Trophoblast cell (in vitro differentiated cells and primary cell): Measurements from ENCODE around the gene EPS8L1.
A peak's percentile ranks its signal among the peaks of the same experiment; 100 is the strongest.

Source experiments
- DNase-seq, 2 donors: peaks; one replicate each; pipeline ENCODE4 v3.0.0-alpha.2; 2016
- H2AFZ ChIP-seq: 2 replicates; pipeline ENCODE4 v1.6.1; 2013; ENCODE audit warnings: low read length, moderate library complexity, mild to moderate bottlenecking; ENCODE audit not compliant: insufficient read depth, poor library complexity
- H2AK5ac ChIP-seq: 2 replicates; pipeline ENCODE4 v1.6.1; 2013; ENCODE audit warnings: mild to moderate bottlenecking, low read length
- H2BK120ac ChIP-seq: 2 replicates; pipeline ENCODE4 v1.6.1; 2013; ENCODE audit warnings: low read length, mild to moderate bottlenecking, moderate library complexity; ENCODE audit not compliant: insufficient read depth, poor library complexity
- H2BK12ac ChIP-seq: 2 replicates; pipeline ENCODE4 v1.6.1; 2013; ENCODE audit warnings: mild to moderate bottlenecking, low read length, moderate library complexity
- H2BK5ac ChIP-seq: 2 replicates; pipeline ENCODE4 v1.6.1; 2013; ENCODE audit warnings: low read length, low read depth, moderate library complexity, mild to moderate bottlenecking; ENCODE audit not compliant: poor library complexity
- H3K14ac ChIP-seq: 2 replicates; pipeline ENCODE4 v1.6.1; 2013; ENCODE audit warnings: mild to moderate bottlenecking, low read length
- H3K18ac ChIP-seq: 2 replicates; pipeline ENCODE4 v1.6.1; 2013; ENCODE audit warnings: mild to moderate bottlenecking, low read length
- H3K23ac ChIP-seq: 2 replicates; pipeline ENCODE4 v1.6.1; 2013; ENCODE audit warnings: low read length
- H3K27ac ChIP-seq: 2 replicates; pipeline ENCODE4 v1.5.1; 2013; ENCODE audit warnings: low read depth, mild to moderate bottlenecking, inconsistent platforms, low read length, moderate library complexity
- H3K27me3 ChIP-seq: 2 replicates; pipeline ENCODE4 v1.6.1; 2013; ENCODE audit warnings: inconsistent platforms, mild to moderate bottlenecking, low read length, moderate library complexity; ENCODE audit not compliant: insufficient read depth
- H3K36me3 ChIP-seq, 2 experiments: 1 replicate in 1 of 2; 2 replicates in 1 of 2; pipeline ENCODE4 v1.6.1; 2013; ENCODE audit warnings: low read length in 2 of 2, mild to moderate bottlenecking in 2 of 2, moderate library complexity in 1 of 2; ENCODE audit not compliant: insufficient read depth in 2 of 2, control insufficient read depth in 1 of 2
- H3K4ac ChIP-seq: 2 replicates; pipeline ENCODE4 v1.6.1; 2013; ENCODE audit warnings: low read depth, mild to moderate bottlenecking, low read length, moderate library complexity
- H3K4me1 ChIP-seq, 2 experiments: 1 replicate in 1 of 2; 2 replicates in 1 of 2; pipeline ENCODE4 v1.6.1; 2013; ENCODE audit warnings: low read length in 2 of 2, mild to moderate bottlenecking in 2 of 2, moderate library complexity in 1 of 2; ENCODE audit not compliant: insufficient read depth in 2 of 2, control insufficient read depth in 1 of 2
- H3K4me2 ChIP-seq: 2 replicates; pipeline ENCODE4 v1.6.1; 2013; ENCODE audit warnings: inconsistent platforms, mild to moderate bottlenecking, low read length, moderate library complexity
- H3K4me3 ChIP-seq: 2 replicates; pipeline ENCODE4 v1.5.1; 2013; ENCODE audit warnings: mild to moderate bottlenecking, low read depth, low read length, inconsistent platforms
- H3K79me1 ChIP-seq: one replicate; pipeline ENCODE4 v1.6.1; 2013; ENCODE audit warnings: low read length
- H3K79me2 ChIP-seq: 2 replicates; pipeline ENCODE4 v1.6.1; 2013; ENCODE audit warnings: low read length, mild to moderate bottlenecking; ENCODE audit not compliant: control insufficient read depth, insufficient read depth, poor library complexity
- H3K9ac ChIP-seq: 2 replicates; pipeline ENCODE4 v1.6.1; 2013; ENCODE audit warnings: mild to moderate bottlenecking, low read length
- H3K9me3 ChIP-seq: 2 replicates; pipeline ENCODE4 v1.6.1; 2013; ENCODE audit warnings: low read depth, mild to moderate bottlenecking, control low read depth, inconsistent platforms, low read length; ENCODE audit not compliant: insufficient read depth
- H4K12ac ChIP-seq: 2 replicates; pipeline ENCODE4 v1.6.1; 2013; ENCODE audit warnings: low read depth, mild to moderate bottlenecking, low read length, moderate library complexity
- H4K8ac ChIP-seq: 2 replicates; pipeline ENCODE4 v1.6.1; 2013; ENCODE audit warnings: low read depth, mild to moderate bottlenecking, low read length, moderate library complexity
- H4K91ac ChIP-seq: one replicate; pipeline ENCODE4 v1.6.1; 2013; ENCODE audit warnings: low read depth, mild to moderate bottlenecking, low read length, moderate library complexity
- WGBS: extraction: QIAGEN DNeasy Blood & Tissue Kit; methylation state at CpG from one replicate; pipeline ENCODE4 v1.1.7; 2013; ENCODE audit warnings: missing lambda C conversion rate; ENCODE audit not compliant: insufficient read length, insufficient coverage; ENCODE audit errors: extremely low coverage; 5-methylcytosine and 5-hydroxymethylcytosine counted together

The EPS8L1 gene

DNA sequence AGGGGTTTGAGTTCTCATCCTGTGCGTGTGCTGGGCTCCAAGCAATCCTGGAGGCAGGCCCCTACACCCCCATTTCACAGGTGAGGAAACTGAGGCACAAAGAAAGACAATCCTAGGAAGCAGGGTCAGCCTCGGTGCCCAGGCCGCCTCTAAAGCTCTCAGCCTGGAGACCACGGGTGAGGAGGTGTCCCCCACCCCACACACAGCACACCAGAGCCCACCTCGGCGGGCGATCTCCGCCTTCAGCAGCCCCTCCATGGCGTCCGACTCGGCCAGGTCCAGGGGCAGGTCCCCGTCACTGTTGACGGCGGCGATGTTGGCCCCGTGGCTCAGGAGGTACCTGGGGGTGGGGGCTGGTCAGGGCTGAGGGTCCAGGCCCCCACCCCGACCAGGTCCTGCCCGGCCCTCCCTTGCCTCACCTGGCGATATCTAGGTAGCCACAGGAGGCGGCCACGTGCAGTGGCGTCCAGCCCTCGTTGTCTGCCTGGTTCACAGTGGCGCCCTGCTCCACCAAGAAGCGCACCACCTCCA lies 36.6 kb downstream of the EPS8L1 start:
- Histone ChIP-seq H2BK12ac (no peak overlapping the region), H3K79me1 (peaks cover 5% of the 10 kb centered on the region), H2BK5ac (no peak overlapping the region), H2BK120ac (no peak overlapping the region), H3K23ac (no peak overlapping the region), H3K4me2 (no peak overlapping the region), H2AFZ (no peak overlapping the region), H2AK5ac (no peak overlapping the region), H3K9me3 (peaks cover 2% of the 10 kb centered on the region), H3K79me2 (peaks cover 19% of the 10 kb centered on the region), H3K14ac (no peak overlapping the region), H3K4ac (peak overlapping the region; percentile 8), H4K8ac (no peak overlapping the region), H3K18ac (no peak overlapping the region), H3K27ac (no peak overlapping the region), H3K36me3 (peaks cover 30 to 32% of the 10 kb centered on the region in 2 experiments), H3K4me1 (peaks cover 19 to 26% of the 10 kb centered on the region in 2 experiments), H3K4me3 (no peak overlapping the region), H4K12ac (no peak overlapping the region), H4K91ac (no peak overlapping the region), H3K27me3 (no peaks in the 10 kb centered on the region), H3K9ac (no peak overlapping the region)
- WGBS, result no CpG with 5 or more reads among the region's 25 CpGs
- DNase-seq, result no peak

GRCh38 chr19:55112777-55113569 lies 37.3 kb downstream of the EPS8L1 start:
- Histone ChIP-seq H3K36me3 (peaks cover 30 to 32% of the 10 kb centered on the region in 2 experiments), H2AFZ (no peak overlapping the region), H2AK5ac (no peak overlapping the region), H4K8ac (no peak overlapping the region), H2BK120ac (no peak overlapping the region), H3K4me2 (no peak overlapping the region), H3K79me1 (peaks cover 8% of the 10 kb centered on the region), H4K91ac (no peak overlapping the region), H3K27ac (no peak overlapping the region), H3K4ac (peak overlapping the region; percentile 25), H3K9ac (no peak overlapping the region), H3K9me3 (peaks cover 2% of the 10 kb centered on the region), H3K4me3 (no peak overlapping the region), H3K23ac (no peak overlapping the region), H2BK12ac (no peak overlapping the region), H4K12ac (no peak overlapping the region), H3K27me3 (no peaks in the 10 kb centered on the region), H3K18ac (no peak overlapping the region), H2BK5ac (no peak overlapping the region), H3K14ac (no peak overlapping the region), H3K4me1 (peaks cover 19 to 26% of the 10 kb centered on the region in 2 experiments), H3K79me2 (peaks cover 20% of the 10 kb centered on the region)
- no CpG with 5 or more reads among the region's 23 CpGs for WGBS
- DNase-seq, result no peak

DNA sequence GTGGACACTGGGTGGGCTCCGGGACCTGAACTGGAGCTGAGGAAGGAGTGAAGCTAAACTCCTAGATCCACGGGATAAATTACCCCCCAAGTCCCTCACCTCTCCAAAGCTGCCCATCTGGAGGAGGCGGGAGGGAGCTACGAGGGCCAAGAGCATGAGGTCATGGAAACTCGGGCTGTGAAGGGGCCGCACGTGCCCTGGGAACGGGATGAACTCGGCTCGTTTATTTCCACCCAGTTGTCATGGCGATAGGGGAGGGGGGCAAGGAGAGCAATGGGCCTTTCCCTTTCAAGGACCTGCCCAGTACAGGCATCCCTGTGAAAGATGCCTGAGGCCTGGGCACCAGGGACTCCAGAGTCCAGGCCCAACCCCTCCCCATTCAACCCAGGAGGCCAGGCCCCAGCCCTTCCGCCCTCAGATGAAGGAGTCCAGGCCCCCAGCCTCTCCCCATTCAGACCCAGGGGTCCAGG lies 37.9 kb downstream of the EPS8L1 start:
- no peak overlapping the region for H3K4me2 ChIP-seq
- H3K79me1 ChIP-seq, result peaks cover 11% of the 10 kb centered on the region
- no peak overlapping the region for H3K9ac ChIP-seq
- peaks cover 30 to 32% of the 10 kb centered on the region in 2 experiments for H3K36me3 ChIP-seq
- H2AK5ac ChIP-seq, result no peak overlapping the region
- WGBS, result no CpG with 5 or more reads among the region's 12 CpGs
- no peak overlapping the region for H2BK120ac ChIP-seq
- H3K79me2 ChIP-seq, result peaks cover 21% of the 10 kb centered on the region
- H3K27me3 ChIP-seq, result no peaks in the 10 kb centered on the region
- DNase-seq, result peak; percentile 61 to 75
- H4K12ac ChIP-seq, result no peak overlapping the region
- H2BK12ac ChIP-seq, result no peak overlapping the region
- no peak overlapping the region for H3K23ac ChIP-seq
- H3K18ac ChIP-seq, result no peak overlapping the region
- no peak overlapping the region for H4K91ac ChIP-seq
- H3K4ac ChIP-seq, result peak overlapping the region; percentile 25
- peaks cover 2% of the 10 kb centered on the region for H3K9me3 ChIP-seq
- no peak overlapping the region for H4K8ac ChIP-seq
- peaks cover 22 to 29% of the 10 kb centered on the region in 2 experiments for H3K4me1 ChIP-seq
- no peak overlapping the region for H3K4me3 ChIP-seq
- no peak overlapping the region for H3K27ac ChIP-seq
- H2AFZ ChIP-seq, result no peak overlapping the region
- H2BK5ac ChIP-seq, result no peak overlapping the region
- H3K14ac ChIP-seq, result no peak overlapping the region

DNA sequence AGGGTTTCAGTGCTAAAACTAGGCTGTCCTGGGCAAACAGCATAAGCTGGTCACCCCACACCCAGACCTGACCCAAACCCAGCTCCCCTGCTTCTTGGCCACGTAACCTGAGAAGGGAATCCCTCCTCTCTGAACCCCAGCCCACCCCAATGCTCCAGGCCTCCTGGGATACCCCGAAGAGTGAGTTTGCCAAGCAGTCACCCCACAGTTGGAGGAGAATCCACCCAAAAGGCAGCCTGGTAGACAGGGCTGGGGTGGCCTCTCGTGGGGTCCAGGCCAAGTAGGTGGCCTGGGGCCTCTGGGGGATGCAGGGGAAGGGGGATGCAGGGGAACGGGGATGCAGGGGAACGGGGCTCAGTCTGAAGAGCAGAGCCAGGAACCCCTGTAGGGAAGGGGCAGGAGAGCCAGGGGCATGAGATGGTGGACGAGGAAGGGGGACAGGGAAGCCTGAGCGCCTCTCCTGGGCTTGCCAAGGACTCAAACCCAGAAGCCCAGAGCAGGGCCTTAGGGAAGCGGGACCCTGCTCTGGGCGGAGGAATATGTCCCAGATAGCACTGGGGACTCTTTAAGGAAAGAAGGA lies 39.0 kb downstream of the EPS8L1 start:
- Histone ChIP-seq H3K79me2 (peaks cover 23% of the 10 kb centered on the region), H3K79me1 (peaks cover 13% of the 10 kb centered on the region), H4K8ac (no peak overlapping the region), H3K9me3 (no peaks in the 10 kb centered on the region), H3K23ac (no peak overlapping the region), H3K4me2 (peak overlapping the region; percentile 8), H3K4ac (peak overlapping the region; percentile 57), H2BK120ac (no peak overlapping the region), H3K27ac (no peak overlapping the region), H3K9ac (no peak overlapping the region), H3K4me1 (peaks cover 26 to 31% of the 10 kb centered on the region in 2 experiments), H3K14ac (no peak overlapping the region), H3K4me3 (no peak overlapping the region), H4K91ac (no peak overlapping the region), H4K12ac (no peak overlapping the region), H2AK5ac (no peak overlapping the region), H3K27me3 (no peaks in the 10 kb centered on the region), H2BK5ac (no peak overlapping the region), H3K18ac (no peak overlapping the region), H2AFZ (no peak overlapping the region), H3K36me3 (peaks cover 20 to 25% of the 10 kb centered on the region in 2 experiments), H2BK12ac (no peak overlapping the region)
- no peak for DNase-seq
- WGBS, result no CpG with 5 or more reads among the region's 9 CpGs
